ENCODE measurements around the gene CCDC50. TPM values are rescaled to one million over a fixed set of nuclear protein-coding genes. Genes with fewer than 3 reads are reported as not detected.

Gene CCDC50
- total RNA-seq, 2 experiments from 2014 or later, result 31.4 to 43.9 TPM

DNA sequence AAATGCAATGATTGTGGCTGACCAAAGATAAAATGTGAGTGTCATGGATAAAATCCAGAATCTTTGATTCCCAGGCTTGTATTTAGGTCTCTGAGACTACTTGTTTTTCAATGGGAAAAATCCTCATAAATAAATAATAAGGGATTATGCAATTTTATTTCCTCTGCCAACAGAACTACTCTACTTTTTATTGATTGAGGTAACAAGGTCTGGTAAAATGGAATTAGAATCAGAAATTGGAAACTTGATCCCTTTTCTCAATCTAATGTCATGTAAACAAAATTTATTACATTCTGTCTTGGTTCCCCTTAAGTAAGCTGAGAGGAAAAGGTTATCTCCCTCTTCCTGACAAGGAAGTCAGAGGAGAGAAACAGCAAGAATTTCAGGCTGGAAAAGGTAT lies 48.3 kb upstream of the CCDC50 start:
- no peak overlapping the region for H3K27ac ChIP-seq (ENCODE audit: low read depth, low read length, poor library complexity, severe bottlenecking)
- H3K9me2 ChIP-seq (ENCODE audit: insufficient read depth, low read length), result no peaks in the 10 kb centered on the region
- TF ChIP-seq, protein P1, sequence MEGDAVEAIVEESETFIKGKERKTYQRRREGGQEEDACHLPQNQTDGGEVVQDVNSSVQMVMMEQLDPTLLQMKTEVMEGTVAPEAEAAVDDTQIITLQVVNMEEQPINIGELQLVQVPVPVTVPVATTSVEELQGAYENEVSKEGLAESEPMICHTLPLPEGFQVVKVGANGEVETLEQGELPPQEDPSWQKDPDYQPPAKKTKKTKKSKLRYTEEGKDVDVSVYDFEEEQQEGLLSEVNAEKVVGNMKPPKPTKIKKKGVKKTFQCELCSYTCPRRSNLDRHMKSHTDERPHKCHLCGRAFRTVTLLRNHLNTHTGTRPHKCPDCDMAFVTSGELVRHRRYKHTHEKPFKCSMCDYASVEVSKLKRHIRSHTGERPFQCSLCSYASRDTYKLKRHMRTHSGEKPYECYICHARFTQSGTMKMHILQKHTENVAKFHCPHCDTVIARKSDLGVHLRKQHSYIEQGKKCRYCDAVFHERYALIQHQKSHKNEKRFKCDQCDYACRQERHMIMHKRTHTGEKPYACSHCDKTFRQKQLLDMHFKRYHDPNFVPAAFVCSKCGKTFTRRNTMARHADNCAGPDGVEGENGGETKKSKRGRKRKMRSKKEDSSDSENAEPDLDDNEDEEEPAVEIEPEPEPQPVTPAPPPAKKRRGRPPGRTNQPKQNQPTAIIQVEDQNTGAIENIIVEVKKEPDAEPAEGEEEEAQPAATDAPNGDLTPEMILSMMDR (conservative IDR thresholded peaks at IDR 0.05; ENCODE audit: low read length), result no peak
- TF ChIP-seq EZH2phosphoT487 (IDR thresholded peaks at IDR 0.05; ENCODE audit: borderline replicate concordance, low read depth, low read length), result no peak
- H3K36me3 ChIP-seq (ENCODE audit: insufficient read depth, low read length), result no peaks in the 10 kb centered on the region
- H3K9me3 ChIP-seq (ENCODE audit: low read length), result 0 out of 2 replicates have a peak, but pooled peaks cover 10% of the 10 kb centered on the region
- CTCF ChIA-PET (ENCODE audit: unreplicated experiment), result no interaction called here
- no peaks in the 10 kb centered on the region for H4K20me1 ChIP-seq (ENCODE audit: insufficient read depth, low read length)
- H3K4me3 ChIP-seq (ENCODE audit: low read depth, low read length, poor library complexity, severe bottlenecking), result no peak overlapping the region
- DNase-seq (ENCODE audit: low spot score), result no peak
- BruUV-seq (replicated peaks), result no TSS peak
- no peak overlapping the region for H3K4me2 ChIP-seq (ENCODE audit: low read length)
- no peaks in the 10 kb centered on the region for H3K79me2 ChIP-seq (ENCODE audit: insufficient read depth, low read depth, low read length)
- peaks cover 4% of the 10 kb centered on the region for H3K4me1 ChIP-seq (ENCODE audit: insufficient read depth, low read length, poor library complexity, severe bottlenecking)
- intact Hi-C loops (cut with micrococcal nuclease; ENCODE audit: unreplicated experiment), result no loop called here
- POLR2A ChIA-PET, result interaction anchor here (0.8 to 1.6 kb wide), 4 partner anchors 9 to 18 kb away, joined by 3 to 9 read pairs (median 6); no protein-coding TSS in a partner anchor
- H2AFZ ChIP-seq (ENCODE audit: low read length), result no peak overlapping the region

DNA sequence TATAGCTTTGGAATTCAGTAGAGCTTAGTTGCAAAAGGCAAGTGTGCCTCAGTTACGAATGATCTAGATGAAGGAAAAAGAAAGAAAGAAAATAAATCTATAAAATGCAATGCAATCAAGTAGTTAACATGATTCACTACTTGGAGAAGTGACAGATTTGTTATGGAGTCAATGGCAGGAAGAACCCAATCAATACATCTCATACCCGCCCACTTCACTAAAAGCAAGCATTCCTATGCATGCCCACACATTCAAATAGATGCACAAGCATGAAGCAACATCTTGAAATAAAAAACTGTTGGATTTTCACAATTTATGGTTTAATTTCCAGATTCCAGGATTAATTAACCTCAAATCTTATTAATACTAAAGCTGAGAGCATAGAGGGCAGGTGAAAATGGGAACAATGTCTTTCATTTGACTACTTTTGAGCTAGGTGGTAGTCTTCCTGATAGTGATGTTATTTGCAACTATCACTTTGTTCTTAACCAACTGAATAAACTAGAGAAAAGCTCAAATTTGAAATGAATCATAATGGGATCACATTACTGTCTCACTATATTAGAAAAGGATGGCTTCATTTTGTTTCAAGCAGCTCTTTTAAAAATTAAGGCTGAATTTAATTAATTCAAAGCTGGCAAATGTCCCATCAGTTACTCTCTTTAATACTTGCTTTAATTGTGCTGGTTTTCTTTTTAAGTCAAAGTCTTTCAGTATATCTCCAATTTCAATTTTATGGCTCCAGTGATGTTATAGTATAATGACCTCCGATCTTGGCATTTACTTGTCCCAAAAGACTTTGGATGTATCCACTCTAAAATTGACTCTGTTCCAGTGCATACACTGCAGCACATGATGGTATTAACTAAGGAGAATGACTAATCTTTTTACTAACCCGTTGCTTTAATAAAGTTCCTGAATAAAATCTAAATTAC lies 46.7 kb upstream of the CCDC50 start:
- H3K9me3 ChIP-seq (ENCODE audit: low read length), result 0 out of 2 replicates have a peak, but pooled peaks cover 10% of the 10 kb centered on the region
- H3K36me3 ChIP-seq (ENCODE audit: insufficient read depth, low read length), result no peaks in the 10 kb centered on the region
- ChIA-PET POLR2A (interaction anchor here (0.6 to 2.7 kb wide), 9 partner anchors 8 to 34 kb away, joined by 3 to 12 read pairs (median 5); no protein-coding TSS in a partner anchor), CTCF (ENCODE audit: unreplicated experiment) (no interaction called here)
- H3K27ac ChIP-seq (ENCODE audit: low read depth, low read length, poor library complexity, severe bottlenecking), result no peak overlapping the region
- H4K20me1 ChIP-seq (ENCODE audit: insufficient read depth, low read length), result no peaks in the 10 kb centered on the region
- no peak for TF ChIP-seq EZH2phosphoT487 (IDR thresholded peaks at IDR 0.05; ENCODE audit: borderline replicate concordance, low read depth, low read length)
- TF ChIP-seq, protein P1 (conservative IDR thresholded peaks at IDR 0.05; ENCODE audit: low read length), result no peak
- no TSS peak for BruUV-seq (replicated peaks)
- H3K4me1 ChIP-seq (ENCODE audit: insufficient read depth, low read length, poor library complexity, severe bottlenecking), result no peaks in the 10 kb centered on the region
- intact Hi-C loops (cut with micrococcal nuclease; ENCODE audit: unreplicated experiment), result no loop called here
- H2AFZ ChIP-seq (ENCODE audit: low read length), result peak overlapping the region; percentile 29; the same call in 1 of the 2 replicates
- no peaks in the 10 kb centered on the region for H3K9me2 ChIP-seq (ENCODE audit: insufficient read depth, low read length)
- no peak overlapping the region for H3K4me3 ChIP-seq (ENCODE audit: low read depth, low read length, poor library complexity, severe bottlenecking)
- no peaks in the 10 kb centered on the region for H3K79me2 ChIP-seq (ENCODE audit: insufficient read depth, low read depth, low read length)
- DNase-seq (ENCODE audit: low spot score), result no peak
- H3K4me2 ChIP-seq (ENCODE audit: low read length), result no peak overlapping the region
